ENCODE data around the gene CDKN3.

DNA sequence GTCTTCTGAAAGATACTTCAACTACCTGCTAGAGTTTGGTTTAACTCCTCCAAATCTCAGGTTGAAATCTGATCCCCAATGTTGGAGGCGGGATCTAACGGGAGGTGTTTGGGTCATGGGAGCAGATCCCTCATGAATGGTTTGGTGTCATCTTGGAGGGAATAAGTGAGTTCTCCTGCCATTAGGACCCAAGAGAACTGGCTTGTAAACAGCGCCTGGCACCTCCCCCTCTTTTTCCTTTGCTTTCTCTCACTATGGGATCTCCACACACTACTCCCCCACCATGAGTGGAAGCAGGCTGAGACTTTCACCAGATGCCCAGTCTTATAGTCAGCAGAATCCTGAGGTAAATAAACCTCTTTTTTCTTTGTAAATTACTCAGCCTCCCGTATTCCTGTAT lies 41.9 kb downstream of the CDKN3 start:
- TF ChIP-seq POLR2A (IDR thresholded peaks at IDR 0.05; ENCODE audit: low read depth, low read length) (no peak), POLR2AphosphoS5 (IDR thresholded peaks at IDR 0.05; ENCODE audit: low read depth, low read length) (no peak), SPI1 (IDR thresholded peaks at IDR 0.05; ENCODE audit: low read depth, low read length) (no peak), TAF1 (IDR thresholded peaks at IDR 0.05; ENCODE audit: low read depth, low read length) (no peak), POU2F2 (IDR thresholded peaks at IDR 0.05; ENCODE audit: low read depth, low read length) (no peak), PAX5 (IDR thresholded peaks at IDR 0.05; ENCODE audit: insufficient read depth, low read length, severe bottlenecking) (no peak)

Measured in GM12891 (cell line).